ENCODE data around the gene BRD3OS.

GRCh38 chr9:133981589-133981957, 43.7 kb upstream of the BRD3OS start:
- TF ChIP-seq CTCF (IDR thresholded peaks at IDR 0.05) (no peak), POLR2AphosphoS5 (IDR thresholded peaks at IDR 0.05) (no peak), POLR2A (IDR thresholded peaks at IDR 0.05) (no peak)

Measured in breast epithelium (tissue), 3 donors.